CD4-positive, alpha-beta T cell treated with Interleukin-15 for 4 hours (primary cell): ENCODE results near the gene BCL2L14.

Source experiments
- DNase-seq: peaks from one replicate; pipeline ENCODE4 v3.0.0-alpha.2; 2020; ENCODE audit warnings: low spot score

Gene BCL2L14

DNA sequence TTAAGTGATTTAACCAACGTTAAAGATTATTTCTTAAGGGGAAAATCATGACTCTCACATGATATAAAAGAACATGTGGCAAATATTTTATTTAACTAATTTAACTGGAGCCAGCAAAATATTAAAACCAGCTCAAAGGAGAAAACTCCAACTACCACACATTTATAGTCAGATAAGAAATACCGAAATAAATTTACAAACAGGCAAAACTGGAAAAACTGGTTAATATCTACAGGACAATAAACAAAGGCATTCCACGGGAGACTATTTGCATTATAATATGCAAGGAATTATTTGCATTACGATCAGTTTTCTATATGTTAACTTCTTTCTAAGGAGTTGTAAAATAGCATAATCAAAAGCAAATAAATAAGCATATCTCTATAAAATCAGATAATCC lies 13.8 kb upstream of the BCL2L14 start:
- no peak for DNase-seq

DNA sequence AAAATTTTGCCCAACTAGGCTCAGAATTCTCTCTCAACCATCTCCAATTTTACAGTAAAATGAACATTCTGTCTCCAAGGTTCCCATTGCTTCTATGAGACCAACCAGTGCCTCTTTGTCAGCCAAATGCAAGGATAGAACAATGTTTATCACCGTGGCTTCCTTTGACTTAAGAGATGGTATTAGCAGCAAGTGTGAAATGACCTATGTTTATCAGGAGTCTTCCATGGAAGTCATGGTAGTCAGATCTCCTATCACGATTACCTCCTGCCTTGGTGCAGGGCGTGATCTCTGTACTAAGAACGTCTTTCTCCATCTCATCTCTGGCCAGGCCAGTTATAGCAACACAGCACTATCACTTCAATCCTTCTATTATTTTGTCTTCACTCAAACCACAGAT lies 6.1 kb upstream of the BCL2L14 start:
- no peak for DNase-seq

DNA sequence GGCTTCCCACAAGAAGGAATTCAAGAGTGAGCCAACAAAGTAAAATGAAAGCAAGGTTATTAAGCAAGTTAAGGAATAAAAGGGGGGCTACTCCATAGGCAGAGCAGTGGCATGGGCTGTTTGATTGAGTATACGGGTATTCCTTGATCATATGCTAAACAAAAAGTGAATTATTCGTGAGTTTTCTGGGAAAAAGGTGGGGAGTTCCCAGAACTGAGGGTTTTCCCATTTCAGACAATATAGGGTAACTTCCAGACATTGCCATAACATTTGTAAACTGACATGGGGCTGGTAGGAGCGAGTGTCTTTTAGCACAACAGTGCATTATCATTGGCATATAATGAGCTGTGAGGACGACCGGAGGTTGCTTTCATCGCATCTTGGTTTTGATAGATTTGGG lies 2.0 kb upstream of the BCL2L14 start:
- DNase-seq = no peak

DNA sequence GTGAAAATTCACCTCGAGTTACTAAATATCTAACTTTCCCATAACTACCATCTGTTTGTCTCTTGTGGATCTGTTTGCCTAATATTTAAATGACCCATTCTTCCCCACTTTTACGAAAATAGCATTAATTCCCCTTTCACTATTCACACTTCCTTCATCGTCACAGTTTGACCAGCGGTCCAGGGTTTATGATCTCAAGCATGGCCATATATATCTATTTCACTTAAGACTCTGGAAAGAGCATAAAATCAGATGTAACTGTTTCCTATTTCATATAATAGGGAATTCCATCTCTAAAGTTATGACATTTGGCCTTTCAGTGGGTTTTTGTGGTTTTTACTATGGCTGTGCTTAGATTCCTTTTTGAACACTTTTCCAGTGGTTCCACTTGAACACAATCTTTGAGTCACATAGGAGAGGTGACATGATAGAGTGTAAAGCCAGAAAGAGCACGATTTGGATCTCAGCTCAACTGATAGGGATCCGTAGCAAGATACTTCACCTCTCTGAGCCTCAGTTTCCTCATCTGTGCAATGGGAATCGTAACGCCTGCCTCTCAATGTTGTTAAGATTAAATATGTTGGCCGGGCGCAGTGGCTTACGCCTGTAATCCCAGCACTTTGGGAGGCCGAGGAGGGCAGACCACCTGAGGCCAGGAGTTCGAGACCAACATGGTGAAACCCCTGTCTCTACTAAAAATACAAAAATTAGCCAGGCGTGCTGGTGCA lies 754 bp upstream of the BCL2L14 start:
- DNase-seq = no peak

DNA sequence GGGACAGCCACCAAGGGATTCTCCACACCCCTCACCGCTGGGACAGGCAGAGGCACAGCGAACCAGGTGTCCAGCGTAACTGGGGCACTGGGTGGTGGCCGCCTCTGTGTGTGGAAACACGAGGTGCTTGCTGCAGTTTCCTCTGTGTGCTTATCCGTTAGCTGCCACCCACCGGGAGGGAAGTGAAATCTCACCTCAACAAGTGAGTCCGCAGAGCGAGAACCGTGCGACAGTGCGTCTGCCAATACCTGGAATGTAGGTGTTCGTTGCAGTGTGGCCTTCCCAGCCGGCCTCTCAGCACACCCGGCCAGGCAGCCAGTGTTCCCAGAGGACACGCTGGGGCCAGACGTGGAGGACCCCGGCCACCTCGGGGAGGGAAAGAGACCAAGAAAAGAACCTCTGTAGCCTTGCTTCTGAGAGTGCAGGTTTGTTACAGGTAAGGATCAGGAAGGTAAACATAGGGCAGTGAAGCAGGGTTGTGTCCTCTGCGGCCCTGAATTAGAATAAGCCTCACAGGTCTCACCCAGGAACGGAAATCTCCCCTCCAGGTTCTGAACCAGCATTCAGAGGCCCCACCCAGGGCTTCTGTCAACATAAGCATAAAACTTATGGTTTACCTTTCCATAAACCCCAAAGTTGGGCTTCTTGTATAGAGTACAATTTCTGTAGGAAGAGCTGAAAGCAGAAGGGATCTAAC lies 1.5 kb downstream of the BCL2L14 start:
- no peak for DNase-seq

DNA sequence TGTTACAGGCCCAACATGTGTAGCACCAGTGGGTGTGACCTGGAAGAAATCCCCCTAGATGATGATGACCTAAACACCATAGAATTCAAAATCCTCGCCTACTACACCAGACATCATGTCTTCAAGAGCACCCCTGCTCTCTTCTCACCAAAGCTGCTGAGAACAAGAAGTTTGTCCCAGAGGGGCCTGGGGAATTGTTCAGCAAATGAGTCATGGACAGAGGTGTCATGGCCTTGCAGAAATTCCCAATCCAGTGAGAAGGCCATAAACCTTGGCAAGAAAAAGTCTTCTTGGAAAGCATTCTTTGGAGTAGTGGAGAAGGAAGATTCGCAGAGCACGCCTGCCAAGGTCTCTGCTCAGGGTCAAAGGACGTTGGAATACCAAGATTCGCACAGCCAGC lies 8.6 kb downstream of the BCL2L14 start:
- DNase-seq = no peak

DNA sequence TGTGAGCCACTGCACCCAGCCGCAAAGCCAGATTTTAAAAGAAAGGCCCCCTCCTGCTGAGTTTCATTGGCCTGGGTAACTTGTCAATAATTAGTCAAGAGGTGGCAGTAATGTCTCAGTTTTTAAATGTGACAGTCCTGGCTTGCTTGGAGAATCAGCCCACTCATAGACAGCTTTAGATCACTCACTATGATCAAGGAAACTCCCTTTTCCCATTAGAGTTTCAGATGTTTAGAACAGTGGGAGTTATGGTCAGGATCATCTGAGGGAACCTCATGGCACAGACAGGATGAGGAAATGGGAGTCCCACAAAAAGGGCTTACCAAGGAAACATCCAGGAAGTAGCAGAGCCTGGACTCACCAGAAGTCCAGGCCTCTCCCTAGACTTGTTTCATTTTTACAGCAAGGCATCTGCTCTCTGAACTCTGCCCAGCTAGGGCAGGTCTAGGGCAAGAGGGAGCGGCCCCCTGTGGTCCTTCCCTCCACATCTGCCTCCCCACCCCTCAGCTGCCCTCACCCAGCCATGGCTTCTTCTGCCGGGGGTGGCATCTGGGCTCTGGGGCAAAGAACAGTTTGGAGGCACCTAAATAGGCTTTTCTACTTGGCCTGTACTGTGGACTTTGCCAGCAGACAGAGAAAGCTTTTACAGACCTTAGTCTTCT lies 11.2 kb downstream of the BCL2L14 start:
- DNase-seq = peak; percentile 15

DNA sequence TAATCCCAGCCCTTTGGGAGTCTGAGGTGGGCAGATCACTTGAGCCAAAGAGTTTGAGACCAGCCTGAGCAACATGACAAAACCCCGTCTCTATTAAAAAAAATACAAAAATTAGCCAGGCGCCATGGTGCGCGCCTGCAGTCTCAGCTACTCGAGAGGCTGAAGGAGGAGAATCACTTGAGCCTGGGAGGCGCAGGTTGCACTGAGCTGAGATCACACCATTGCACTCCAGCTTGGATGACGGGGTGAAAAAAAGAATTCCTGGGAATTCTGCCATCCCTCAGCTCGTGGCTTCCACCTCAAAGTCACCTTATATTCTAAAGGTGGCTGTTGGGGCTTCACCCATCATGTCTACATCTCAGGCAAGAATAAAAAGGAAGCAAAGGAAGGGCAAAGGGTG lies 12.9 kb downstream of the BCL2L14 start:
- no peak for DNase-seq

DNA sequence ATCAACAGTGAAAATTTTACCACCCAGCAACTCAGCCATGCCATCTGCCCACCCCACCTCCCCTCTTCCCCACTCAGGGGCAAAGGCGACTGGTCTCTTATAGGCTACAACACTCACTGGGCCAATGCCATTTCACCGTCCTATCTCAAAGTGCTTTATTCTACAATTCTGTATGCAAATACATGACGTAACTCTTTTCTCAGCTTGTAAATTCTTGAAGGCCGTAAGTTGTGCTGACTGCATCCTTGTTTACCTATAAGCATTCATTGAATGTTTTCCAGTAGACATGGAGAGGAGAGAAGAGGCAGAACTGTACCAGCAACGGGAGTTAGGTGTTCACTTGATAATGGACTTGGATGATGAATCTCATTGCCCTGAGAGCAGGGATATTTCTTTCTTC lies 15.6 kb downstream of the BCL2L14 start:
- no peak for DNase-seq

DNA sequence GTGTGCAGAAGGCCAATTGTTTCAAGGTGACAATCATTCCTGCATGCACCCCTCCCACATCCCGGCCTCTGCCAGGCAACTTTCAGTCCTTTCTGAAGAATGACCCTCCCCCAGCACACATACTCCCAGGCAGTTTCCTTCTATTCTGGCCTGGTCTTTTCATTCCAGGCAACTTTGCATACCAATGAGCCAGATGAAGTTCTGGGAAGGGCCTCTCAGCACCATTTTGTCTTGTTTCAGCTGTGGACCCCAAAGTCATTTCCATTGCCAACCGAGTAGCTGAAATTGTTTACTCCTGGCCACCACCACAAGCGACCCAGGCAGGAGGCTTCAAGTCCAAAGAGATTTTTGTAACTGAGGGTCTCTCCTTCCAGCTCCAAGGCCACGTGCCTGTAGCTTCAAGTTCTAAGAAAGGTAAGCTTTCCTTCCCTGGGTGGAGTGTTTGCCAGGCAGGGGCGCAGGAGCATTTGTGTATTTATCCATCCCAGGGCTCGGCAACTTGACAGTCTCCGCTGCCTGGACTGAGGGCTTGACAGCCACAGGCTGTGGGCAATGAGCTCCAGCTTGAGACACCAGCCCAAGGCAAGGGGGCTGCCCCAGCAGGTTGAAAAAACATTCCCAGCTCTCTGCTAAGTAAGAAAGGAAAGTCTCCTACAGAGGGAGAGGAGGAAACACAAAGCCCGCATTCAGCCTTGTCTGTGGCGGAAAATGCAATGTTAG lies 16.4 kb downstream of the BCL2L14 start:
- DNase-seq = no peak

DNA sequence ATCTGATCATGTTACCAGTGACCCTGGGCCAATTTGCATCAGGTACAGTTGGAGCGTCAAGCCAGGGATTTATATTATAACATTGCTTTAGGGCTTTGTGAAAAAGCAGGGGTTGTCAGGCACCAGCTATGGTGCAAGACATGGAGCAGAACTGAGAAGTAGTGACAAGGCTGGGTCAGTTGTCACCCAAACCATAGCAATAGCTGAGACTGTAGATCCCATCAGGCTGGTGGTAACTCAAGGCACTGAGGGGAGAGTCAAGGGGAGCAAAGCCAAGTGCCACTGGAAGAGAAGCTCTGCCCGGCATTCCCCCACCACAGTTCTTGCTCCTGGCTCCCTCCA lies 16.9 kb downstream of the BCL2L14 start:
- no peak for DNase-seq

DNA sequence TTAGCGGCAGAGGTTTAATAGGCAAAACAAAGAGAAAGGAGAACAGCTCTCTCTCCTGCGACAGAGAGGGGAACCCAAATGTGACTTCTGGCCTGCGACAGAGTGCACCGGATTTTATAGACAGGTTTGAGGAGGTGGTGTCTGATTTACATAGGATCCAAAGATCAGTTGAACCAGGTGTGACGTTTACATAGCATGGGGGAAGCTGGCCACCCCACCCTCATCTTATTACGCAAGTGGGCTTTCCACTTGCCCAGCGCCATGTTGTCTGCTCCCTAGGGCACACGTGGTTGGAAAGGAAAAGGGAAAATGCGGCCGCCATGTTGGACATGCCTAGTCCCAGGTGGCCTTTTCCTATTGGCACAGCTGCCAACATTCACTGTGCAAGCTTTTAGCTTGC lies 17.4 kb downstream of the BCL2L14 start:
- no peak for DNase-seq

DNA sequence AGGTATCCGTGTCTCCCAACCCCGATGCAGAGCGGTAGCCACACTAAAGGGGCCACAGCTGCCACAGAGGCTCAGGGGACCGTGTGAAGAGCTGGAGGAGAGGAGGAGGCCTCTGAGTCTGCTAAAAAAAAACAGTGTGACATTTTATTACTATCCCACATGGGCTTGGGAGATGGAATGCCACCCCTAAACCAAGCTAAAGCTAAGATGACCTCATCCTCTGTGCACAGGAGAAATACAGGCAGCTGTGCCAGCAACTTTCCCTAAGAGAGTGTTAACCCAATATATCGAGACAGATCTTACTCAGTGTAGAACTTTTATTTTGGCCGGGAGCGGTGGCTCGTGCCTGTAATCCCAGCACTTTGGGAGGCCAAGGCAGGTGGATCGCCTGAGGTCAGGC lies 18.0 kb downstream of the BCL2L14 start:
- DNase-seq = no peak

DNA sequence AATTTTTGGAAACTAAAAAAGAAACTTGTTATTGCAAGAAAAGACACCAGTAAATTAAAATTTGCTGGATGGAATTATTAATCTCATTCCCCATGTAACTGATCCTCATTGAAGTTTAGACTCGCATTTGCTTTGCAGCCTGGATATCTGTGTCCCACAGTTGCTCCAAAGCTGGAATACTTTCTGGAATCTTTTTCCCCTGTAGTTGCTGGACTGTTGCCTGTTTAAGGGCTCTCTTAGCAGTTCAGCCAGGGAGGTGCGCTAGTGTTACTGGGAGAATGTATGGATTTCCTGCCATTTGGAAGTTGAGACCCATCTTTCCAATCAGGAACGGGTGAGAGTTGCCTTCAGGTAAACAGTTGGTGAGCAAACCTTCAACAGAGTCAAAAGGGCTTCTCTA lies 20.3 kb downstream of the BCL2L14 start:
- no peak for DNase-seq

DNA sequence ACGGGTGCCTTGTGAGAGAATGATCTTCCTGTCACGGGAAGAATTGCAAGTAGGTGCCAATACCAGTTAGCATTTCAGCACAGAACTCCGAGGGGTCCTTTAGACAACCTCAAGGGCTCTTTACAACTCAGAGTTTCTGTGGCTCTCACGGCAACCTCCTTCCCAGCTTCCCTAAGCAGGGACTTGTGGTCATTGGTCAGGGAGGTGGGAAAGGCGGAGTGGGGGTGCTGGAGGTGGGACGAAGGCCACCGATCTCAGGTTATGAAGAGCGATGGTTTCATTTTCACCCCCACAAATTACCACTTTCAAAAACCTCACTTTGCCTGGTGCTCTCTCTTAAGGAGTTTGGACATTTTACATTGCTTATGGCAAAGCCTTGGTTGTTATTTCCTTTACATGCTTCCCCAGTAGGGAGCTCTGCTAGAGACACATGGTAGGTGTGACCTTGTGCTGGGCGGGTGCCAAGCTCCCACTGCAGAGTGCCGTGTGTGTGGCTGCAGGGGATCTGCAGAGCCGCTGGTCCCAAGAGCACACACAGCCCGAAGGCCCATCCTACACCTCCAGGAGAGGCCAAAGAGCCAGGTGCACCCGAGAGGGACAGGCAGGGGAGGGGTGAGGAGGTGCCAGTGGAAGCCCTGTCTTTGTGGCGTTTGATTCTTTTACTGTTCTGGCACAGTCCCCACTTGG lies 21.4 kb downstream of the BCL2L14 start:
- DNase-seq = no peak

DNA sequence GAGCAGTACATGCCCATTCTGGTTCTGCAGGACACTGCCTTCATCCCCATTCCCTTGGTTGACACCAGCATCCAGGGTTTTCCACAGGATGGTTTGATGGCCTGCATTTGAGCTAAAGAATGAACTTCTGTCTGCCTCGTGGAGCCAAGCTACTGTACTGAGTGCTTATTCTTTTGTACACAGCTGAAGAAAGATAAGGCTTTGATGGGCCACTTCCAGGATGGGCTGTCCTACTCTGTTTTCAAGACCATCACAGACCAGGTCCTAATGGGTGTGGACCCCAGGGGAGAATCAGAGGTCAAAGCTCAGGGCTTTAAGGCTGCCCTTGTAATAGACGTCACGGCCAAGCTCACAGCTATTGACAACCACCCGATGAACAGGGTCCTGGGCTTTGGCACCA lies 23.7 kb downstream of the BCL2L14 start:
- DNase-seq = no peak

DNA sequence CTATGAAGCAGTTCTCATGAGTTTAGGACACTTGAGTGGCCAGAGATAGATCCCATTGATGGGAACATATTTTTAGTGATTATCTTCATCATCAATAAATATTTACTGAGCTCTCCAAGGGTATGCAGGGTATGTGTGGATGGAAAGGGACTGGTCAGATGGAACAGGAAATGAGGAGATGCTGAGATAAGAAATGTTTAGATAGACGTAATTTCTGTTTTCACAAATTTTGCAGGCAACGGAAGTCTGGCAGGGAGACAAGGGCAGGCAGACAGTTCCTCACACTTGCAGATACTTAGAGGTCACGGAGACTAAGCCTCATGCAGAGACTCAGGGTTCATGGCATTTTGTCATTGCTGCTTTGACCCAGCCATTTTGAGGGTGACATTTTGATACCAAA lies 24.3 kb downstream of the BCL2L14 start:
- DNase-seq = no peak

DNA sequence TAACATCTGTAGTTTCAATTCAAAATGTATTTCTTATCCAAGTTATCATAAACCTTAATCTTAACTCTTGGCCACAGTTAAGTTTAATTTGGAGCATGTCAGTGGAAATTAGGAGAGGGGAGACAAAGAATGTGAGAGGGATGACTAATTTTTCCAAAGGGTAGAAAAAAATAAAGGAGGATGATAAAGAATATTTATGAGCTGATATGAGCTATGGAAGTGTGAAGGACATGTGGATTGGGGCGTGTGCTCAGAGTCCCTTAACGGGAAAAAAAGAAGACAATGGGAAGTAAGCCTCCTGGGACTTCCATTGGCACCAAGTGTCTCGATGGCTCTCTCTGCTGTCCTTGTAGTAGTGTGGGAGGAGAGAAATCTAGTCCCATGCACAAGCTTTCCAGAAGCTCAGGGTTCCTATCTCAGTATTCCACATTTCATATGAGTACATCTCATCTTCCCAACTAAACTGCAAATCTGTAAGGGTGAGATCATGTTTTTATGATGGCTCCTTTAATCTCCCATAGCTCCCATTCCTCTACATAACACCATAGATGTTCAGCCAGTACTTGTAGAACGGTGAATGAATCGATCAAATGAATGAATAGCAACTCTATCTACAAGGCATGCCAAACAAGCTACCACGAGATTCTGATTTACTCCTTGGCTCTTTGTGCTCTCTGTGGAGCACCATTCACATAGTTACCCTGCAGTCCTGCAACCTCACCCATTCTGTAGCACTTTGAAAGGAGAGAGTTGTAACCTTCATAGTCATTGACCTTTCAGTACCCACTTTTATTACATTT lies 27.4 kb downstream of the BCL2L14 start:
- no peak for DNase-seq

DNA sequence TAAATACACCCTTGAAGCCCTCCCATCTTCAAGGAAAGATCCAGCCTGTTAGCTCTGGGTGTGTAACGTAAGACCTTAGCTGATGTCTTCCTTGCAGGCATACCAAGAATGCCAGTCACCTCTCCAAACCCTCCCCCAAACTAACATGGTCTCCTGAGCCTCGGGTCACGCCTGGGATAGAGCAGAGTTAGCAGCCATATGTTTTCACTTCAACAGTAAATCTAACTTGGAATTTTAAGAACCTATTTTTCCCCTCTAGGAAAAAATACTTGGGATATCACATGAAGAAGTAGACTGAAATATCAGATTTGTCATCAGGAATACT lies 27.9 kb downstream of the BCL2L14 start:
- DNase-seq = no peak

DNA sequence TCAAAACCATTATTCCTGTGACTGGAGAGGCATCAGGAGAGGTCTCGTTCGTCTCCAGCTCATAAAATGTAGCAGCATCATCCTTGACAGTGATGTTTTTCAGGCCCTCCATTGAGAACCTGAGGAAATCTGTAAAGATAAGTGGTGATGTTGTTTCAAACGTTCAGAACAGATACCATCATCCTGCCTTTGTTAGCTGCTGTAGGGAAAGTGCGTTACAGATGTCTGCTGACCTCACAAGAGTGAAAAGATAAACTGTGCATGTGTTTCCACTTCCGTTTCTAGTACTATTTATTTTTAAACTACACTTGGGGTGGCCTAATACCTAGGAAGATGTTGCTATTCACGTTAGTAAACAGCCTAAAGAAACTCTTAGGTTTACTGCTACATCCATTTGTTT lies 28.4 kb downstream of the BCL2L14 start:
- DNase-seq = no peak

DNA sequence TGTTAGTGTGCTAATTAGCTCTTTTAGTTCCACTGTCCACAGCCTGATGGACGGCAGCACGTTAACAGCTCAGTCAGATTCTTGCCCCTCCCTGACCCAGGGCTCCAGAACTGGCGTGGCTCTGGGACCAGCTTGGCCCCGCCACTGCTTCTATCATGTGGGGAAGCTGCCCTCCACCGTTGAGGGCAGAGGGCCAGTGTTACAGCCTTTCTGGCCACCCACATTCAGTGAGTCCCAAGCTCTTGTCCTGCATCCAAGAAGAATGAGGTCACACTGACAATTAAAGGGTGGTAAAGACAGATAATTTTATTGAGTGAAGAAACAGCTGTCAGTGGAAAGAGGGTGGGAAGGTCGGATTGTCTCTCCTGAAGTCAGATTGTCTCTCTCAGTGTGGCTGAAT lies 36.9 kb downstream of the BCL2L14 start:
- DNase-seq = no peak
